GM13976 (cell line): ENCODE results near the gene DLGAP4.
A peak's percentile ranks its signal among the peaks of the same experiment; 100 is the strongest.

Experiments
- DNase-seq: peaks from one replicate; pipeline ENCODE4 v3.0.0; 2012; ENCODE audit warnings: low spot score
- CTCF ChIP-seq: IDR thresholded peaks from 2 replicates; pipeline ENCODE4 v1.5.1; 2012; ENCODE audit warnings: borderline replicate concordance, mild to moderate bottlenecking; ENCODE audit not compliant: insufficient read depth; ENCODE audit errors: extremely low read depth, missing control alignments, control extremely low read depth
- in situ Hi-C: fragments of 300-500 bp; cut with MboI; formaldehyde crosslinking; loops from one replicate; pipeline ENCODE4 v1.12.0; 2022; ENCODE audit warnings: low sequenced_read_pairs, mixed read lengths, inconsistent platforms; ENCODE audit not compliant: unreplicated experiment

DLGAP4 gene

GRCh38 chr20:36311854-36312723, 6.0 kb downstream of the DLGAP4 start:
- DNase-seq: no peak
- in situ Hi-C loops: no loop called here
- TF ChIP-seq CTCF: no peak

DNA sequence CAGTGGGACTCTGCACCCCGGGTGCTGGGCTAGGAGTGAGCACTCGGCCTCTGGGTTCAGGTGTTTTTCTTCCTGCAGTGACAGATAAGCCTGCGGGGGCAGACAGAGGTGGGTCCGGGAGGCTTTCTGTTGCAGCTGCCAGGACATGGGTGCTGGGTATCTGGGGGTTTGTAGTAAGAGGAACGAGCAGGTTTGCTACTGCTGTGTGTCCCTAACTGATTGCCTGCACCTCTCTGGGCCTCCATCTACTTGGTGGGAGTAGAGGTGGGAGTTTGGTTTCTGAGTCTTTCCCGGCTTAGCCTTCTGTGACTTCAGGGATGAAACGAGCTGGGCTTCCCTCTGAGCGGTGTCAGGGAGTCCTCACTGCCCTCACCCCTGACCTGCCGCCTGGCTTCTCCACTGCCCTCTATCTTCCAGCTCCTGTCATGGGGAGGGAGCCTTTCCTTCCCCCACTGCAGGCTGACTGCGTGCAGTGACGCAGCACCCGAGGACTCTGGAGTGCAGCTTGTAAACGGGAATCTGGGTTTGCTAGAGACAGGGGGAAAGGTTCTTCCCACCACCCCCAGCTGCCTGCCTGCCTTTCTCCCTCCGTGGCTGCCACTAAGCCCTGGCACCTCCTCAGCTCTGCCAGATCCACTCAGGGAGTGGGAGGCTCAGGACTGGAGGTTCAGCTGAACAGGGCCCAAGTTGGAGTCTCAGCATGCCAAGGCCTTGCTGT, 6.7 kb downstream of the DLGAP4 start:
- in situ Hi-C loops: no loop called here
- TF ChIP-seq CTCF: no peak
- peak; percentile 20 for DNase-seq

DNA sequence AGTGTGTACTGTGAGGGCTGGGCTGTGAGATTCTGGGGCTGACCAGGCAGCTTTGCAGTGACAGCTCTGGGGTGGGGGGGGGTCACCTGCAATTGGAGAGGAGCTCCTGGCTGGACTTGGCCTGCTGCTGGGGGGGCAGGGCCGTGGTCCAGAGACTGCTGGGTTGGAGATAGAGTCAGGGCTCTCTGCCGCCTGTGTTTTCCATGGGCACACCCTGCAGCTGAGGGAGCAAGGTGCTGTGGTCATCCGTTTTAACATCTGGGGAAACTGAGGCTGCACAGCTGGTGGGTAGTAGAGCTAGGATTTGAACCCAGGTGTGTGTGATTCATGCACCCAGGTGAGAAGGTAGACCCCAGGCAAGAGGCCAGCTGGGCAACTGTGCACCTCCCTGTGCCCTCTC, 7.3 kb downstream of the DLGAP4 start:
- TF ChIP-seq CTCF: no peak
- in situ Hi-C loops: no loop called here
- DNase-seq: peak; percentile 28

DNA sequence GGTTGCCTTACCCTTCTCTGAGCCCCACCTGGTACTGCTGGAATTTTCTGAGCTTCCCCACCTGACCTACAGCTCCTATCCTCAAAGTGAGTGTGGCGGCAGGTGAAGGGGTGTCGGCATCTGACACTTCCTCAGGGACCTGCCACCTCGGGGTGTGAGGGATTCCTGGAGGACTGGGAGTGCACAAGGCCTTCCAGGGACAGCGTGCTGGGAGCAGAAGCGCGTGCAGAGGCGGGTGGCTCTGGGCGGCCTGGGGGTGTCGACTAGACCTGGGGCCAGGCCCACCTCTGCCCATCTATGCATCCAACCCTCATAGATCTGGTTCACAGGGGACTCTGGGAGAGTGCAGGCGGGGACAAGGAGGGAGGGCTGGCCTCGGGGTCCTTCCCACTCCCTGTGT, 7.8 kb downstream of the DLGAP4 start:
- DNase-seq: peak; percentile 37
- in situ Hi-C loops: no loop called here
- no peak for TF ChIP-seq CTCF

GRCh38 chr20:36314734-36315544, 8.8 kb downstream of the DLGAP4 start:
- TF ChIP-seq CTCF: no peak
- peak; percentile 25 for DNase-seq
- in situ Hi-C loops: no loop called here

- DNase-seq: peak; percentile 27
- no peak for TF ChIP-seq CTCF
- in situ Hi-C loops: no loop called here
Measured at GRCh38 chr20:36315545-36316351, 9.6 kb downstream of the DLGAP4 start.
